HUES6 (cell line): ENCODE measurements around the gene CD69.
A peak's percentile ranks its signal among the peaks of the same experiment; 100 is the strongest.

Experiments used
- H3K27ac ChIP-seq: 2 replicates; pipeline ENCODE4 v1.7.0; 2013; ENCODE audit warnings: low read depth, mild to moderate bottlenecking, low read length, inconsistent platforms
- H3K27me3 ChIP-seq: 2 replicates; pipeline ENCODE4 v1.6.1; 2013; ENCODE audit warnings: low read length; ENCODE audit not compliant: control insufficient read depth, insufficient read depth
- H3K36me3 ChIP-seq: 2 replicates; pipeline ENCODE4 v1.6.1; 2013; ENCODE audit warnings: low read length; ENCODE audit not compliant: control insufficient read depth, insufficient read depth
- H3K4me1 ChIP-seq: 2 replicates; pipeline ENCODE4 v1.6.1; 2013; ENCODE audit warnings: low read length; ENCODE audit not compliant: control insufficient read depth, insufficient read depth
- H3K4me3 ChIP-seq: 2 replicates; pipeline ENCODE4 v1.5.1; 2013; ENCODE audit warnings: low read depth, low read length
- H3K9ac ChIP-seq: one replicate; pipeline ENCODE4 v1.6.1; 2013; ENCODE audit warnings: mild to moderate bottlenecking, low read length
- H3K9me3 ChIP-seq: 2 replicates; pipeline ENCODE4 v1.6.1; 2013; ENCODE audit warnings: low read depth, low read length; ENCODE audit not compliant: control insufficient read depth, insufficient read depth

CD69 gene

GRCh38 chr12:9756170-9756569 is 4.5 kb downstream of the CD69 start:
- Histone ChIP-seq H3K4me1 (peaks cover 4% of the 10 kb centered on the region; the same call in 1 of the 2 replicates), H3K9ac (no peak overlapping the region), H3K27me3 (no peaks in the 10 kb centered on the region), H3K36me3 (no peaks in the 10 kb centered on the region), H3K9me3 (no peaks in the 10 kb centered on the region), H3K4me3 (no peak overlapping the region), H3K27ac (no peak overlapping the region)

- Histone ChIP-seq H3K36me3 (no peaks in the 10 kb centered on the region), H3K4me3 (no peak overlapping the region), H3K27ac (no peak overlapping the region), H3K9me3 (no peaks in the 10 kb centered on the region), H3K27me3 (no peaks in the 10 kb centered on the region), H3K9ac (no peak overlapping the region), H3K4me1 (peaks cover 4% of the 10 kb centered on the region; the same call in 1 of the 2 replicates)
These were observed 5.1 kb downstream of the CD69 start for GRCh38 chr12:9755567-9755966.

GRCh38 chr12:9755035-9755434 is 5.7 kb downstream of the CD69 start:
- no peak overlapping the region for H3K9ac ChIP-seq
- H3K27ac ChIP-seq = no peak overlapping the region
- no peaks in the 10 kb centered on the region for H3K9me3 ChIP-seq
- H3K27me3 ChIP-seq = no peaks in the 10 kb centered on the region
- no peak overlapping the region for H3K4me3 ChIP-seq
- peaks cover 4% of the 10 kb centered on the region; the same call in 1 of the 2 replicates for H3K4me1 ChIP-seq
- H3K36me3 ChIP-seq = no peaks in the 10 kb centered on the region

- Histone ChIP-seq H3K9me3 (no peaks in the 10 kb centered on the region), H3K36me3 (no peaks in the 10 kb centered on the region), H3K9ac (no peak overlapping the region), H3K4me1 (peaks cover 4% of the 10 kb centered on the region; the same call in 1 of the 2 replicates), H3K4me3 (no peak overlapping the region), H3K27me3 (no peaks in the 10 kb centered on the region), H3K27ac (no peak overlapping the region)
These were observed 6.4 kb downstream of the CD69 start for GRCh38 chr12:9754099-9754927.

- H3K4me3 ChIP-seq = no peak overlapping the region
- no peaks in the 10 kb centered on the region for H3K27me3 ChIP-seq
- H3K4me1 ChIP-seq = peaks cover 4% of the 10 kb centered on the region; the same call in 1 of the 2 replicates
- H3K27ac ChIP-seq = no peak overlapping the region
- H3K9me3 ChIP-seq = no peaks in the 10 kb centered on the region
- H3K36me3 ChIP-seq = no peaks in the 10 kb centered on the region
- no peak overlapping the region for H3K9ac ChIP-seq
These were observed 7.2 kb downstream of the CD69 start for GRCh38 chr12:9753498-9753897.

GRCh38 chr12:9753073-9753472 is 7.6 kb downstream of the CD69 start:
- Histone ChIP-seq H3K9ac (no peak overlapping the region), H3K4me3 (no peak overlapping the region), H3K4me1 (peaks cover 4% of the 10 kb centered on the region; the same call in 1 of the 2 replicates), H3K9me3 (no peaks in the 10 kb centered on the region), H3K27me3 (no peaks in the 10 kb centered on the region), H3K27ac (no peak overlapping the region), H3K36me3 (no peaks in the 10 kb centered on the region)

GRCh38 chr12:9752145-9752933 is 8.4 kb downstream of the CD69 start:
- Histone ChIP-seq H3K27ac (no peak overlapping the region), H3K9ac (no peak overlapping the region), H3K4me1 (peaks cover 4% of the 10 kb centered on the region; the same call in 1 of the 2 replicates), H3K9me3 (no peaks in the 10 kb centered on the region), H3K36me3 (no peaks in the 10 kb centered on the region), H3K4me3 (no peak overlapping the region), H3K27me3 (no peaks in the 10 kb centered on the region)

DNA sequence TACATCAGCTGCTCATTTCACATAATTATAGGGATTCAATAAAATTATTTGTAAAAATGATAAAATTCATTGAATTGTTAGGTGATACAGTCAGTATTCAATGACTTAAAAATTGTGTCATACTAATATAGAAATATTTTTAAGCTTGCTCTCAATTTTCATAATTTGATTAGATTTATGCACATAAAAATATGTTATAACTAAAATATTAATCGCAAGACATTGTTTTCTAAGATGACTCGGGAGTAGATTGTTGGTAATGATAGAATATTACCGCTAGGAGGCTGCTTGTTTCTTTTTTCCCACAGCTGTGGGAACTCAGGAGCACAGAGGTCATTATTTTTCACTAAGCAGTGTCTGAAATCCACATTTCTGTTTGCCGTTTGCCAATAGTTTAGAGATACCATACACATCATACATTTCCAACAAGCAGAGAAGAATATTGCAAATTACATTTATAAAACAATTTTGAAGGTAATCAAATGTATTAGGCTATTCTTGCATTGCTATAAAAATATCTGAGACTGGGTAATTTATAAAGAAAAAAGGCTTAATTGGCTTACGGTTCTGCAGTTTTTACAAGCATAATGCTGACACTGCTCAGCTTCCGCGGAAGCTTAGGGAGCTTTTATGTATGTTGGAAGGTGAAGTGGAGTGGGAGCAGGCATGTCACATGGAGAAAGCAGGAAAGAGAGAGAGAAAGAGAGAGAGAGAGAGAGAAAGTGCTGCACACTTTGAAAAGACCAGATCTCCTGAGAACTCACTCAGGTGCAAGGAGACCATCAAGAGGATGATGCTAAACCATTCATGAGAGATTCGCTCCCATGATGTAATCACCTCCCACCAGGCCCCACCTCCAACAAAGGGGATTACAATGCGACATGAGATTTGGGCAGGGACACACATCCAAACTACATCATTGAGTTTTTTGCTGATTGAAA is 9.2 kb downstream of the CD69 start:
- Histone ChIP-seq H3K27me3 (no peaks in the 10 kb centered on the region), H3K27ac (no peak overlapping the region), H3K9me3 (no peaks in the 10 kb centered on the region), H3K4me3 (no peak overlapping the region), H3K4me1 (peaks cover 4% of the 10 kb centered on the region; the same call in 1 of the 2 replicates), H3K9ac (no peak overlapping the region), H3K36me3 (no peaks in the 10 kb centered on the region)

- no peaks in the 10 kb centered on the region for H3K9me3 ChIP-seq
- peaks cover 4% of the 10 kb centered on the region; the same call in 1 of the 2 replicates for H3K4me1 ChIP-seq
- peak overlapping the region; percentile 25; the same call in 1 of the 2 replicates for H3K4me3 ChIP-seq
- no peaks in the 10 kb centered on the region for H3K36me3 ChIP-seq
- no peak overlapping the region for H3K9ac ChIP-seq
- no peak overlapping the region for H3K27ac ChIP-seq
- H3K27me3 ChIP-seq = no peaks in the 10 kb centered on the region
These were observed 10.2 kb downstream of the CD69 start for GRCh38 chr12:9750276-9751203.

DNA sequence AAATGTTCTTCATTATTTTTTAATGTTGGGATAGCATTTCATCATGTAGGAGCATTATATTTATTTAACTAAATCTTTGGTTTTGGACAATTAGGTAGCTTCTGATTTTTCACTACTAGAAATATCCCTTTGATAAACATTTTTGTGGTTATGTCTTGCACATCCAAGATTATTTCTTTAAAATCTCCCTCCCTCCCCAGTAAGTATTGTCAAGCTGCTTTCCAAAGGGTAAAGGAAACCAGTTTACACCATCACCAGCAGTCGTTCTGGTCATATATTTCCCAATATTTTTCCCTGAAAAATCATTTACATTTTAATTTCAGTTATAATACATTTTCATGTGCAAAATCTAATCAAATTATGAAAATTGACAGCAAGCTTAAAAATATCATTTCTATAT is 11.1 kb downstream of the CD69 start:
- no peak overlapping the region for H3K9ac ChIP-seq
- no peak overlapping the region for H3K4me3 ChIP-seq
- no peak overlapping the region for H3K27ac ChIP-seq
- peaks cover 4% of the 10 kb centered on the region; the same call in 1 of the 2 replicates for H3K4me1 ChIP-seq
- H3K36me3 ChIP-seq = no peaks in the 10 kb centered on the region
- H3K9me3 ChIP-seq = no peaks in the 10 kb centered on the region
- no peaks in the 10 kb centered on the region for H3K27me3 ChIP-seq
